Lung microvascular endothelial cell (primary cell): Measurements from ENCODE around the gene UNC93B1. TPM values are rescaled to one million over a fixed set of nuclear protein-coding genes. Genes with fewer than 3 reads are reported as not detected.

ENCODE experiments used
- DNase-seq, 2 donors: peaks; one replicate each; pipeline versions ENCODE4 v3.0.0 to v3.0.0-alpha.2; 2010; ENCODE audit warnings: low read depth in 2 of 2
- total RNA-seq: library from RNA; depleted of rRNA; stranded (reverse); fragments of >200 nt; gene quantifications from 2 replicates; pipeline ENCODE4 v1.2.1, GENCODE V29; 2014

UNC93B1 gene
- total RNA-seq, 1 donor from 2014 or later = 21.0 TPM

DNA sequence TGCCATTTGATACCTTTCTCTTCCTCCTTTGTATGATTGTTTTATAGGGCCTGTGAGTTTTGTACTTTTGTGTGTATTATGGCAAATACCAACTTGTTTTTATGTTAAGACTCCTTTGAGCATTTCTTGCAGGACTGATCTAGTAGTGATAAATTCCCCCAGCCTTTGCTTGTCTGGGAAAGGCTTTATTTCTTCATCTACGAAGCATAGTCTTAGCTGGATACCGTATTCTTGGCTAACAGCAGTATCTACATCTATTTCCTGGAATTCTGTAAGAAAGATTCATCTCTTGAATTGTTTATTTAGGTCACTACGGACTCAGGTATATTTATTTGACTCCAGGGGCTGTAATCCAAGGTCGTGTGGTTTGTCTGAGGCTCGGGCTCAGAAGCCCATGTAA is 20.6 kb upstream of the UNC93B1 start:
- no peak for DNase-seq

DNA sequence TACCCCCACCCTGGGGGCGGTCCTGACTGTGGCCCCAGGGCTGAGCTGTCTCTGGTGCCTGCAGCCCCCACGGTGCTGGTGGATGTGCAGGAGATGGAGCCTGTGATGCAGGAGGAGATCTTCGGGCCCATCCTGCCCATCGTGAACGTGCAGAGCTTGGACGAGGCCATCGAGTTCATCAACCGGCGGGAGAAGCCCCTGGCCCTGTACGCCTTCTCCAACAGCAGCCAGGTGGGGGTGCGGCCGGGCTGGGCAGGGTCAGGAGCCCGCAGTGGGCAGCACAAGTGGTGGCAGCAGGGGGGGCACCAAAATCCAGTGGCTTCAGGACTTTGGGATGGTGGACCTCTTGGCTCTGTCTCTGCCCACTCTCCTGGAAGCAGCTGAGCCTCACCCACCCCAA is 18.6 kb upstream of the UNC93B1 start:
- DNase-seq = no peak

GRCh38 chr11:68021167-68021787 is 17.4 kb upstream of the UNC93B1 start:
- peak in 1 of 2 donors; percentile 33 for DNase-seq

DNA sequence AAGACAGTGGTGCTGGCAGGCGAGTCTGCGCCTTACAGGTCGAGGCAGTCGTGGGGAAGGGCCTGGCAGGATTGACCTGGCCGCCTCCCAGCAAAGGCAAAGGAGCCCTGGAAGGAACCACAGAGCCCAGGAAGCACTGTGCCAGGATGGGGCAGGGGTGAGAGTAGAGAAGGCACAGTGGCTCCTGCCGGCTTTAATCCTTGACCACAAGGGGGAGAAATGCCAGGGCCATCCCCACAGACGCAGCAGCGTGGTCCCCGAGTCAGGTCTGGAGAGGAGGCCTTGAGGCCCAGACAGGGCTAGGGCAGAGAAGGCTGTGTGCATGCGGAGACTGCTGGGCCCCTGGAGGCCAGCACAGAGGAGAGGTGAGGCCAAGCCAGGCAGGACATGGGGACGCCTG is 16.7 kb upstream of the UNC93B1 start:
- DNase-seq = peak; percentile 40 to 46

DNA sequence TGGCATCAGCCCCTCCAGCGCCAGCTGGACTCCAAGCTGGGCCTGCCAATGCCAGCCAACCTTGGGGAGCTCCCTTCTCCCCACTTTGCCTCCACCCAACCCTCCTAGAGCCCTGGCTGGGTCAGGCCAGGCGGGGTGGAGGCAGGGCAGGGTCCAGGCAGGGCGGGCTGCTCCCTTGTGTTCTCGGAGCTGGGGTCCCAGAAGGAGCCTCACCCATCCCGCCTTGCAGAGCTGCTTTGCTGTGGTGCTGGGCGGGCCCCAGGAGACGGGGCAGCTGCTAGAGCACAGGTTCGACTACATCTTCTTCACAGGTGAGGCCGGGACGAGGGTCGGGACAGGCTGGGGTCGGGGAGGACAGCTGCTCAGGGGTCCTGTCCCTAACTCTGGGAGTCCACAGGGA is 15.6 kb upstream of the UNC93B1 start:
- no peak for DNase-seq

DNA sequence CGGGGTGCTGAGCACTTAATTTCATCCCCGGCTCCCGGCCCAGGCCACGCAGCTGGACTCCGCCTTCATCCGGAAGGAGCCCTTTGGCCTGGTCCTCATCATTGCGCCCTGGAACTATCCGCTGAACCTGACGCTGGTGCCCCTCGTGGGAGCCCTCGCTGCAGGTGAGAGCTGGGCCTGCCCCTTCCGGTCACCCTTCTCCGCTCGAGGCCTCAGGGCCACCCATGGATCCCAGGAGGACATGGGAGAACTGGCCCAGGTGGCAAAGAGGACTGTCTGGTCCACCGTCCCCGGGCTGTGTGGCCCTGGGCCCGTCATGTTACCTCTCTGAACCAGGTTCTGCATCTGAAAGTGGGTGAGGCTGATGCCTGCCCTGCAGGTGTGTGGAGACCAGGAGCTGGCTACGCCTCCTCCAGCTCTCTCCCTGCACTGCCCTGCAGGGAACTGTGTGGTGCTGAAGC is 14.9 kb upstream of the UNC93B1 start:
- no peak for DNase-seq

- no peak for DNase-seq
Measured at GRCh38 chr11:68017980-68018729, 14.3 kb upstream of the UNC93B1 start.

DNA sequence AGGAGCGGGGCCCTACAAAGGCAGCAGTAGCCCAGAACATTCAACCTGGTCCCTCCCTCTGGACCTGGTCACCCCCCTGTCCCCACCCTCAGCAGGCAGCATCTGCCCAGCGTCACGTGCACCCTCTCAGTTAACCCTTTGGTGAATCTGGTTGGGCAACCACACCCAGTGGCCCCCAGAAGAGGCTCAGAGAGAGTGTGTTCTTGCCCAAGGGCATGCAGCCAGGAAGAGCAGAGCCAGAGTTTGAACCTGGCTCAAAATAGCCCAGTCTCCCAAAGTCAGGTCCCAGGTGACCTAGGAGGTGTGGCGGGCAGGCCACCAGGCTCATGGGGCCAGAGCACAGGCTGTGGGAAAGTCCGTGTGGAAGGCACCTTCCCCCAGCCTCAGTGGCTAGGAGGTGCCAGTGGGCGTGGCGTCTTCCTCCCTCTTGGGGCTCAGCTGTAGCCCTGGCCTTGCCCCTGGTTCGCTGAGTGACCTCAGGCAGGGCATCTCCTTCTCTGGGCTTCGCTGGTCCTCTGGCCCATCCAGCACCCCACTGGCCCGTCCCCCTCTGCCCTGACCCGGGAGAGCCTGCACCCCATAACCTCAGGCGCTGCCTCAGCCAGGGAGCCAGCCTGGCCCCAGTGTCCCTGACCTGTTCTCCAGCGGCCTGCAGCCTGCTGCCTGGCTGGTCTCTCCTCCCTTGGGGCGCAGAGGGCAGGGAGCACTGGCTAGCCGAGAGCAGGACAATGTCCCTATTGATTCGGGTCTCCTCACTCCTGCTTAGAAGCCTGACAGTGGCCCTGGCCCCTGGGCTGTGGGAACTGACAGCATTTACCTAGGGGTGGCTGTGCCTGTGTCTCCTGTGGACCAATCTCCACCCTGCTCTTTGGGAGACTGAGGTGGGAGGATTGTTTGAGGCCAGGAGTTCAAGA is 13.3 kb upstream of the UNC93B1 start:
- no peak for DNase-seq

GRCh38 chr11:68016161-68016903 is 12.4 kb upstream of the UNC93B1 start:
- no peak for DNase-seq

DNA sequence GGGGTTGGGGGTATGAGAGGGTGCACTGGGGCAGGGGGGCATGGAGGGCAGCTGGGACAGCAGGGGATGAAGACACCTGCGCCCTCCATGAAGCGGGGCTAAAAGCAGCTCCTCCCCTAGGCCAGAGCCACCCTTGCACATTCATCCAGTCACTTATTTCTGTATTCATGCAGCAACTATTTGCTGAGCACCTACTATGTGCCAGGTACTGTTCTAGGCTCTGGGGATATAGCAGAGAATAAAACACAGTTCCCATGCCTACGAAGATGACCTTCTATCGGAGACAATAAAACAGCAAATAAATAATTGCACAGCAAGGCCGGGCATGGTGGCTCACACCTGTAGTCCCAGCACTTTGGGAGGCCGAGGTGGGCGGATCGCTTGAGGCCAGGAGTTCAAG is 11.6 kb upstream of the UNC93B1 start:
- DNase-seq = no peak

GRCh38 chr11:68014947-68015447 is 11.1 kb upstream of the UNC93B1 start:
- no peak for DNase-seq

- DNase-seq = peak in 1 of 2 donors; percentile 77
Measured at GRCh38 chr11:68014157-68014946, 10.5 kb upstream of the UNC93B1 start.

DNA sequence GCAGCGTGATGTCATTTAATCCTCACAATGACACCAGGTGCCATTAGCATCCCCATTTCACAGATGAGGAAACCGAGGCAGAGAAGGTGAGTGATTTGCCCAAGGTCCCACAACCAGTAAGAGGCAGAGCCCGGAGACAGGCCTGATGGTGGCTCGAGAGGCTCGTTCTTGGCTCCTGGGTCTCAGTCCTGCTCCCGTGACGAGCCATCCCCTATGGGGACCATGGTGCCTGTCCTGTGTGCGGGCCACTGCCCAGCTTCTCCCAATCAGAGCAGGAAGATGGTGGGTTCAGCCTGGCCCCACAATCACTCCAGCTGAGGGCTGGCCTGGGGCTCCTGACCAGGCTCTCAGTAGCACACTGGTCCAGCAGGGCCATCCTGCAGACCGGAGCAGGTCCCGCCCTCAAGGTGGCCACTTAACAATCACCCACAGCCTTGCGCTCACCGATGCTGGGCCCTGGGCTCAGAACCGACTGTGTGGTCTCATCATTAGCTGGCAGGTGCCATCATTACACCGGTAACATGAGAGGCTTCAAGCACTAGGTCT is 9.8 kb upstream of the UNC93B1 start:
- DNase-seq = no peak

DNA sequence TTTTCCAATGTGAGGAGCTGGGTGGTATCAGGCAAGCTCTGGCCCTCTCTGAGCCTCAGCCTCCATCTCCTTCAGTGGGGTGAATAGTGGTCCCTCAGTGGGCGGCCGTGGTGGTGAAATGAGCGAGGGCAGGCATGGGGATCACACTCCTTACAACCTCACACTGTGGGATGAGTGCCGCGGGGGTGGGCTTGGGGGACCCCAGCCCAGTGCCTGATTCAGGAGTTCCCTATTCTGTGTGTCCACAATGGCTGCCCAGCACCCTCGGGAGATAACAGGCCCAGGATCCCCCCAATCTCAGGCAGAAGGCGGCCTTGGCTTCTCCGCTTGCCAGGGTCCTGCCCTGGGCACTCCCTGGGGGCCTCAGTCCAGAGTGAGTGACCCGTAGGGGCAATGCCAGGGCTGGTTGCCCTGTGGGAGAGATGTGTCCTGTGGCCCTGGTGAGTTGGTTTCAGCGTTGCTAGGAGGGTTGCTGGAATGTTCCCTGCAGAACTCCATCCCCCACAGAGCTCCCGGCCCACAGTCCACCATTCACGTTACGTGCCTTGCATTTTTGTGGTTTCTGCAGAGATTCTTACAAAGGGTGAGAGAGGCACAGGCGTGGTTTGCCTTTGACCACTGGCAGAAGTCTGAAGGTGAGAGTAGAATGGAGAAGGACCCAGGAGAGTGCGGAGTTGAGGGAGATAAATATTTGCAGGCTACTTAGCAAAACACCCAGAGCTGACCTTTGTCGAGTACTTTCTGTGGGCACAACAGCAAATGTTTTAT is 9.1 kb upstream of the UNC93B1 start:
- DNase-seq = peak in 1 of 2 donors; percentile 53

GRCh38 chr11:68012044-68012842 is 8.3 kb upstream of the UNC93B1 start:
- no peak for DNase-seq

- DNase-seq = no peak
Measured at GRCh38 chr11:68011051-68011943, 7.4 kb upstream of the UNC93B1 start.
